HG03354 (cell line): Measurements from ENCODE around the gene SLC37A1.
"Not testable (repeated sequence)": the region's sequence is repeated elsewhere in the genome, so short reads cannot be mapped to it uniquely, and the experiment has no call there.

ENCODE experiments used
- ATAC-seq: cut with Tn5 transposase; IDR thresholded peaks from one replicate; pipeline ENCODE4 v1.9.1; 2021; ENCODE audit warnings: mild to moderate bottlenecking; ENCODE audit not compliant: unreplicated experiment, poor library complexity, severe bottlenecking

The SLC37A1 gene

GRCh38 chr21:42622284-42622683 is 108.6 kb downstream of the SLC37A1 start:
- ATAC-seq, result no peak

GRCh38 chr21:42623694-42624093 is 110.0 kb downstream of the SLC37A1 start:
- ATAC-seq, result no peak

- no peak for ATAC-seq
These were observed 110.6 kb downstream of the SLC37A1 start for GRCh38 chr21:42624095-42624790.

- ATAC-seq, result no peak
These were observed 111.3 kb downstream of the SLC37A1 start for GRCh38 chr21:42624936-42625335.

GRCh38 chr21:42626171-42626570 is 112.5 kb downstream of the SLC37A1 start:
- no peak for ATAC-seq

GRCh38 chr21:42627527-42628289 is 114.1 kb downstream of the SLC37A1 start:
- ATAC-seq, result no peak

GRCh38 chr21:42628466-42629061 is 114.9 kb downstream of the SLC37A1 start:
- ATAC-seq, result not testable (repeated sequence)

- ATAC-seq, result no peak
These were observed 116.4 kb downstream of the SLC37A1 start for GRCh38 chr21:42629933-42630589.

GRCh38 chr21:42630626-42631025 is 117.0 kb downstream of the SLC37A1 start:
- ATAC-seq, result no peak
